Fibroblast of lung (primary cell): ENCODE data around the gene PHC1. TPM values are rescaled to one million over a fixed set of nuclear protein-coding genes. Genes with fewer than 3 reads are reported as not detected.
"Not testable (repeated sequence)": the region's sequence is repeated elsewhere in the genome, so short reads cannot be mapped to it uniquely, and the experiment has no call there.

ENCODE experiments used
- DNase-seq, 2 donors: peaks; one replicate each; pipeline versions ENCODE4 v3.0.0 to v3.0.0-alpha.2; 2010; ENCODE audit warnings: low read depth in 2 of 2
- H2AFZ ChIP-seq: 2 replicates; pipeline ENCODE4 v1.5.1; 2012; ENCODE audit warnings: low read length, control low read depth, inconsistent platforms
- H3K27ac ChIP-seq: 2 replicates; pipeline ENCODE4 v1.5.1; 2011; ENCODE audit warnings: low read length, control low read depth; ENCODE audit not compliant: insufficient read depth
- H3K27me3 ChIP-seq: 2 replicates; pipeline ENCODE4 v1.5.1; 2011; ENCODE audit warnings: mild to moderate bottlenecking, low read length; ENCODE audit not compliant: control insufficient read depth, insufficient read depth
- H3K36me3 ChIP-seq: 2 replicates; pipeline ENCODE4 v1.5.1; 2011; ENCODE audit warnings: low read length; ENCODE audit not compliant: control insufficient read depth, insufficient read depth
- H3K4me1 ChIP-seq: 2 replicates; pipeline ENCODE4 v1.5.1; 2011; ENCODE audit warnings: low read length; ENCODE audit not compliant: control insufficient read depth, insufficient read depth; ENCODE audit errors: extremely low read depth
- H3K4me2 ChIP-seq: 2 replicates; pipeline ENCODE4 v1.5.1; 2011; ENCODE audit warnings: low read length, control low read depth; ENCODE audit not compliant: insufficient read depth; ENCODE audit errors: extremely low read depth
- H3K4me3 ChIP-seq, 4 experiments: fragments of 200-600 bp in 1 of 4; sonication (generic) in 1 of 4; replicated peaks in 1 of 4; 2 replicates each; pipeline ENCODE4 v1.5.1; 2011 to 2016; ENCODE audit warnings: low read length in 4 of 4, low read depth in 3 of 4, mild to moderate bottlenecking in 3 of 4, control low read depth in 2 of 4, inconsistent platforms in 1 of 4, mixed read lengths in 1 of 4; ENCODE audit not compliant: insufficient read depth in 1 of 4; ENCODE audit errors: control extremely low read depth in 1 of 4
- H3K79me2 ChIP-seq: 2 replicates; pipeline ENCODE4 v1.5.1; 2012; ENCODE audit warnings: mild to moderate bottlenecking, low read length, inconsistent platforms; ENCODE audit not compliant: control insufficient read depth, insufficient read depth
- H3K9ac ChIP-seq: 2 replicates; pipeline ENCODE4 v1.5.1; 2011; ENCODE audit warnings: mild to moderate bottlenecking, low read length, control low read depth; ENCODE audit not compliant: insufficient read depth
- H3K9me3 ChIP-seq: 2 replicates; pipeline ENCODE4 v1.5.1; 2012; ENCODE audit warnings: low read depth, low read length; ENCODE audit not compliant: control insufficient read depth, insufficient read depth
- H4K20me1 ChIP-seq: 2 replicates; pipeline ENCODE4 v1.5.1; 2011; ENCODE audit warnings: low read length; ENCODE audit not compliant: control insufficient read depth, insufficient read depth; ENCODE audit errors: extremely low read depth
- CTCF ChIP-seq, 2 donors: IDR thresholded peaks in 1 of 2; conservative IDR thresholded peaks in 1 of 2; 1 replicate in 1 of 2; 2 replicates in 1 of 2; pipeline ENCODE4 v1.5.1; 2011 to 2012; ENCODE audit warnings: low read length in 2 of 2, control low read depth in 1 of 2, inconsistent platforms in 1 of 2, low read depth in 1 of 2, mild to moderate bottlenecking in 1 of 2
- EZH2 ChIP-seq: IDR thresholded peaks from 2 replicates; pipeline ENCODE4 v1.5.1; 2012; ENCODE audit warnings: low read length, control low read depth, mild to moderate bottlenecking; ENCODE audit errors: missing control alignments
- polyA plus RNA-seq, 2 donors: library from polyadenylated mRNA; depleted of rRNA in 1 of 2; stranded (reverse) in 1 of 2; unstranded in 1 of 2; fragments of >200 nt; gene quantifications; 2 replicates each; pipeline ENCODE4 v1.2.1, GENCODE V29; 2011 to 2012; ENCODE audit warnings: missing spikeins in 1 of 2
- total RNA-seq: library from RNA; depleted of rRNA; stranded (reverse); fragments of >200 nt; gene quantifications from 2 replicates; pipeline ENCODE4 v1.2.1, GENCODE V29; 2014

PHC1 gene
- total and polyA plus RNA-seq, 2 donors (not counting 1 experiment from before 2014, with no cell fraction given), result 15.2 to 21.4 TPM

DNA sequence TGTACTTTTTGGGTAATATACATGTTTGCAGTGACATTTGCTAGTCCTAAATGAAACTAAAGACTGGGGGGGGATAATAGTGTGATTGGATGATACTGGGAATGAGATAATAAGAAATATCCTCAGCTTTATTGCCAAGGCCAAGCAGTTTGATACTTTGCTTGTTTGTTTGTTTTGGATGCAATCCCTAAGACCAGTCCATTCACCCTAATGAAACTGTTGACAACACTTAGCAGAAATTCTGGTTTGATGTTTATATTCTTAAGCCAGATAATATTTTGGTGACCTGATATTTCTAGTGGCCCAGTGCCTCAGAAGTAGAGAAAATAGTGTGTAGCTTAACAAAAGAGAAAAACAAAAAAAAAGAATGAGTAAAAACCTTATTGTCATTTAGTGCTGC, 1.8 kb downstream of the PHC1 start:
- no peaks in the 10 kb centered on the region for H3K36me3 ChIP-seq
- H3K27ac ChIP-seq, result no peak overlapping the region
- peak overlapping the region in 3 of 4 experiments; percentile 77 to 93 (median 83) for H3K4me3 ChIP-seq
- H3K4me2 ChIP-seq, result peak overlapping the region; percentile 76
- H3K9me3 ChIP-seq, result no peaks in the 10 kb centered on the region
- H3K9ac ChIP-seq, result no peak overlapping the region
- no peaks in the 10 kb centered on the region for H4K20me1 ChIP-seq
- H3K79me2 ChIP-seq, result no peaks in the 10 kb centered on the region
- peaks cover 2% of the 10 kb centered on the region for H3K4me1 ChIP-seq
- H3K27me3 ChIP-seq, result no peaks in the 10 kb centered on the region
- no peak for TF ChIP-seq CTCF (conservative IDR thresholded peaks at IDR 0.05 in 1 of 2, IDR thresholded peaks at IDR 0.05 in 1 of 2; ENCODE audit: low read depth in 1 of 2, low read length in 2 of 2)
- TF ChIP-seq EZH2, result no peak
- DNase-seq, result no peak
- no peak overlapping the region for H2AFZ ChIP-seq

- Histone ChIP-seq H3K4me3 (no peak overlapping the region), H3K4me2 (no peak overlapping the region), H3K9me3 (no peaks in the 10 kb centered on the region), H4K20me1 (no peaks in the 10 kb centered on the region), H3K36me3 (no peaks in the 10 kb centered on the region), H3K27ac (no peak overlapping the region), H3K79me2 (no peaks in the 10 kb centered on the region), H3K4me1 (peaks cover 2% of the 10 kb centered on the region), H2AFZ (no peak overlapping the region), H3K27me3 (no peaks in the 10 kb centered on the region), H3K9ac (no peak overlapping the region)
- no peak for DNase-seq
- TF ChIP-seq CTCF (conservative IDR thresholded peaks at IDR 0.05 in 1 of 2, IDR thresholded peaks at IDR 0.05 in 1 of 2; ENCODE audit: low read depth in 1 of 2, low read length in 2 of 2) (no peak), EZH2 (no peak)
These were observed 2.7 kb downstream of the PHC1 start for GRCh38 chr12:8917031-8917430.

DNA sequence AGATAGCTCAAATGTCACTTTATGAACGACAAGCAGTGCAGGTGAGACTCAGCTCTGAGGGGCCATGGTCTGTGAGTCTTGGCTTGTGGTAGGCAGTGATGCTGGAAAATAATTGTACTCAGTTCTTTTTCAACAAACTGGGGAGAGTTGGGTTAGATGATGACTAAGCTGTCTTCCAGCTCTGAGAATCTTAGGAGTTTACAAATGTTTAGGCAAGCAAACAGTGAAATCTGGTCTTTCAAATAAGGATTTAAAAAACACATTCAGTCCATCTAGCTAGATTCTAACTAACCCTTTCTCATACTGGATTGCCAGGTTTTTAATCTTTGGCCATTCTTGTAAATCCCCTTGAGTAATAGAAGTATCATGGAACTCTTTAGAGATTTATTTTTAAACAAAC, 3.4 kb downstream of the PHC1 start:
- Histone ChIP-seq H3K9ac (no peak overlapping the region), H3K4me3 (no peak overlapping the region), H4K20me1 (no peaks in the 10 kb centered on the region), H3K4me1 (peaks cover 2% of the 10 kb centered on the region), H3K9me3 (no peaks in the 10 kb centered on the region), H3K27ac (no peak overlapping the region), H2AFZ (no peak overlapping the region), H3K36me3 (no peaks in the 10 kb centered on the region), H3K4me2 (no peak overlapping the region), H3K27me3 (no peaks in the 10 kb centered on the region), H3K79me2 (no peaks in the 10 kb centered on the region)
- DNase-seq, result peak in 1 of 2 donors; percentile 5
- TF ChIP-seq CTCF (conservative IDR thresholded peaks at IDR 0.05 in 1 of 2, IDR thresholded peaks at IDR 0.05 in 1 of 2; ENCODE audit: low read depth in 1 of 2, low read length in 2 of 2) (no peak), EZH2 (no peak)

DNA sequence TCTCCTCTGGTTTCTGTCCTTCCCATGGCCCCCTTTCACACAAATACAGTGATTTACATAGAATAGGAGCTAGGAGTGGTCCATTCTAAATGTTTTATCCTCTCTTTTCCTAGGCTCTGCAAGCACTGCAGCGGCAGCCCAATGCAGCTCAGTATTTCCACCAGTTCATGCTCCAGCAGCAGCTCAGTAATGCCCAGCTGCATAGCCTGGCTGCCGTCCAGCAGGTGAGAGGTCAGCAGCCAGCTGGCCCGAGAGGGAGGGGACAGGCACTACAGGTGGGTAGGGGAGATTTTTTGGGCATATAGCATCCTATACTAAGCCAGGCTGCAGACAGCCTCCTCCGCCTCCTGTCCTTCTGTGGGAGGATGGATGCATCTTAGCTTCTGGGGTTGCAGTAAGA, 5.3 kb downstream of the PHC1 start:
- not testable (repeated sequence) for H3K27me3 ChIP-seq, H3K36me3 ChIP-seq

More for the DNA sequence above, 5.3 kb downstream of the PHC1 start:
- not testable (repeated sequence) for H3K9me3 ChIP-seq, H3K4me3 ChIP-seq, DNase-seq, H2AFZ ChIP-seq, H3K9ac ChIP-seq, H3K79me2 ChIP-seq, H3K4me1 ChIP-seq, H4K20me1 ChIP-seq, H3K4me2 ChIP-seq, H3K27ac ChIP-seq
